Mesendoderm (in vitro differentiated cells): Measurements from ENCODE around the gene PLEKHO1.
"Not testable (repeated sequence)": the region's sequence is repeated elsewhere in the genome, so short reads cannot be mapped to it uniquely, and the experiment has no call there.

Experiments used
- DNase-seq: peaks from one replicate; pipeline ENCODE4 v3.0.0; 2013
- H2AK5ac ChIP-seq: 2 replicates; pipeline ENCODE4 v1.6.1; 2013; ENCODE audit warnings: low read length, inconsistent platforms
- H2BK120ac ChIP-seq: 2 replicates; pipeline ENCODE4 v1.6.1; 2013; ENCODE audit warnings: low read depth, mild to moderate bottlenecking, low read length, moderate library complexity, mixed read lengths
- H2BK15ac ChIP-seq: replicated peaks from 2 replicates; pipeline ENCODE4 v1.6.1; 2013; ENCODE audit warnings: low read depth, mild to moderate bottlenecking, moderate library complexity
- H2BK5ac ChIP-seq: 2 replicates; pipeline ENCODE4 v1.6.1; 2013; ENCODE audit warnings: low read length, inconsistent platforms
- H3K18ac ChIP-seq: 2 replicates; pipeline ENCODE4 v1.6.1; 2013; ENCODE audit warnings: mild to moderate bottlenecking, low read length, mixed read lengths
- H3K23ac ChIP-seq: one replicate; pipeline ENCODE4 v1.6.1; 2013; ENCODE audit warnings: low read length
- H3K27ac ChIP-seq: 2 replicates; pipeline ENCODE4 v1.5.1; 2013; ENCODE audit warnings: low read depth, mild to moderate bottlenecking, inconsistent platforms, low read length, moderate library complexity
- H3K27me3 ChIP-seq: 2 replicates; pipeline ENCODE4 v1.6.1; 2013; ENCODE audit warnings: low read length, control low read depth, mild to moderate bottlenecking, inconsistent platforms; ENCODE audit not compliant: insufficient read depth, poor library complexity
- H3K36me3 ChIP-seq: 2 replicates; pipeline ENCODE4 v1.6.1; 2013; ENCODE audit warnings: low read length, inconsistent platforms; ENCODE audit not compliant: control insufficient read depth, insufficient read depth
- H3K4ac ChIP-seq: one replicate; pipeline ENCODE4 v1.6.1; 2013; ENCODE audit warnings: low read depth, mild to moderate bottlenecking, low read length, moderate library complexity
- H3K4me1 ChIP-seq: 2 replicates; pipeline ENCODE4 v1.6.1; 2013; ENCODE audit warnings: low read depth, low read length, inconsistent platforms; ENCODE audit not compliant: control insufficient read depth
- H3K4me2 ChIP-seq: 2 replicates; pipeline ENCODE4 v1.6.1; 2013; ENCODE audit warnings: low read length
- H3K4me3 ChIP-seq: 2 replicates; pipeline ENCODE4 v1.5.1; 2013; ENCODE audit warnings: mild to moderate bottlenecking, low read length
- H3K56ac ChIP-seq: one replicate; pipeline ENCODE4 v1.6.1; 2013; ENCODE audit warnings: low read length
- H3K79me1 ChIP-seq: 2 replicates; pipeline ENCODE4 v1.6.1; 2013; ENCODE audit warnings: low read length, inconsistent platforms
- H3K79me2 ChIP-seq: 2 replicates; pipeline ENCODE4 v1.6.1; 2013; ENCODE audit warnings: mild to moderate bottlenecking, low read length; ENCODE audit not compliant: control insufficient read depth, insufficient read depth
- H3K9ac ChIP-seq: 2 replicates; pipeline ENCODE4 v1.6.1; 2013; ENCODE audit warnings: low read length, inconsistent platforms
- H4K5ac ChIP-seq: one replicate; pipeline ENCODE4 v1.6.1; 2013; ENCODE audit warnings: low read length
- H4K8ac ChIP-seq: one replicate; pipeline ENCODE4 v1.6.1; 2013; ENCODE audit warnings: low read depth, mild to moderate bottlenecking, control low read depth, low read length, moderate library complexity
- WGBS: extraction: QIAGEN DNeasy Blood & Tissue Kit; methylation state at CpG from one replicate; pipeline ENCODE4 v1.1.7; 2013; ENCODE audit warnings: low lambda C conversion rate, missing lambda C conversion rate; ENCODE audit not compliant: insufficient coverage; ENCODE audit errors: extremely low coverage; 5-methylcytosine and 5-hydroxymethylcytosine counted together

PLEKHO1 gene

DNA sequence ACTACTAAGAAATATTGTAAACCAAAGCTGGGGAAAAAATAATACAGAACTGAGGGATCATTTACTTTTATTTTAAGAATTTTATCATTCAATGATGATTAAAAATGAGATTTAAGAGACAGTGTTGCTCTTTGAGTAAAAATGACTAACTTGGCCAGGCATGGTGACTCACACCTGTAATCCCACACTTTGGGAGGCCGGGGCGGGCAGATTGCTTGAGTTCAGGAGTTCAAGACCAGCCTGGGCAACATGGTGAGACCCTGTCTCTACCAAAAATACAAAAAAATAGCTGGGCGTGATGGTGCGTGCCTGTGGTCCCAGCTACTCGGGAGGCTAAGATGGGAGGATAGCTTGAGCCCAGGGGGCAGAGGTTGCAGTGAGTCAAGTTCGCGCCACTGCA lies 21.8 kb upstream of the PLEKHO1 start:
- no peak overlapping the region for H4K8ac ChIP-seq
- no peak overlapping the region for H2BK15ac ChIP-seq
- H2BK5ac ChIP-seq = no peak overlapping the region
- no peak overlapping the region for H3K27ac ChIP-seq
- no peak overlapping the region for H3K9ac ChIP-seq
- no peak overlapping the region for H3K56ac ChIP-seq
- no CpG with 5 or more reads among the region's 7 CpGs for WGBS
- H3K27me3 ChIP-seq = no peaks in the 10 kb centered on the region
- H4K5ac ChIP-seq = no peak overlapping the region
- no peaks in the 10 kb centered on the region for H3K79me1 ChIP-seq
- no peak for DNase-seq
- H3K4me2 ChIP-seq = no peak overlapping the region
- no peak overlapping the region for H2AK5ac ChIP-seq
- no peaks in the 10 kb centered on the region for H3K79me2 ChIP-seq
- H2BK120ac ChIP-seq = no peak overlapping the region
- no peaks in the 10 kb centered on the region for H3K36me3 ChIP-seq
- H3K18ac ChIP-seq = no peak overlapping the region
- no peak overlapping the region for H3K4ac ChIP-seq
- no peak overlapping the region for H3K4me3 ChIP-seq
- no peak overlapping the region for H3K23ac ChIP-seq
- no peaks in the 10 kb centered on the region for H3K4me1 ChIP-seq

DNA sequence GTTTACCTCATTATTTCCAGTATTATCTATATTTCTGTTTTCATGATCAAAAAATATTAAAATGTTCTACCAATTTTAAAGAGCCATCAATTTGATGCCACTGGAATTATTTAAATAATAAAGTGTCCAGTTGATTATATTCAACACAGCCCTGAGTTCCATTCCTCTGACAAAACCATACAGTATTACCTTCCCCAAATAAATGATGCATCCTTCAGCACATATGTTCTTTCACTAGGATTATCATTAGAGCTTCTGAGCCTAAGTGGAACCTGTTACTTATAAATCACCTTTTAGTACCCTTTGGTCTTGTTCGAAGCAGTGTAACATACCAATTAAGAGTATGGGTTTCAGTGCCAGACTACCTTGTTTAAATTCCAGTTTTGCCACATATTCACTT lies 17.3 kb upstream of the PLEKHO1 start:
- Histone ChIP-seq H3K4me3 (no peak overlapping the region), H3K27me3 (no peaks in the 10 kb centered on the region), H3K4ac (no peak overlapping the region), H2BK15ac (no peak overlapping the region), H3K4me1 (no peaks in the 10 kb centered on the region), H4K8ac (no peak overlapping the region), H2BK5ac (no peak overlapping the region), H3K4me2 (no peak overlapping the region), H4K5ac (no peak overlapping the region), H2AK5ac (no peak overlapping the region), H2BK120ac (no peak overlapping the region), H3K79me2 (no peaks in the 10 kb centered on the region), H3K56ac (no peak overlapping the region), H3K23ac (no peak overlapping the region), H3K27ac (no peak overlapping the region), H3K36me3 (no peaks in the 10 kb centered on the region), H3K79me1 (no peaks in the 10 kb centered on the region), H3K18ac (no peak overlapping the region), H3K9ac (no peak overlapping the region)
- DNase-seq = no peak
- no CpG with 5 or more reads among the region's 1 CpG for WGBS

- no peak for DNase-seq
- Histone ChIP-seq H3K27me3 (no peaks in the 10 kb centered on the region), H2AK5ac (no peak overlapping the region), H4K8ac (no peak overlapping the region), H3K4me3 (no peak overlapping the region), H2BK5ac (no peak overlapping the region), H2BK15ac (no peak overlapping the region), H3K18ac (no peak overlapping the region), H3K4me2 (no peak overlapping the region), H3K27ac (no peak overlapping the region), H3K56ac (no peak overlapping the region), H3K79me1 (no peaks in the 10 kb centered on the region), H2BK120ac (no peak overlapping the region), H4K5ac (no peak overlapping the region), H3K4me1 (no peaks in the 10 kb centered on the region), H3K4ac (no peak overlapping the region), H3K9ac (no peak overlapping the region), H3K79me2 (no peaks in the 10 kb centered on the region), H3K36me3 (no peaks in the 10 kb centered on the region), H3K23ac (no peak overlapping the region)
- WGBS = no CpG with 5 or more reads among the region's 1 CpG
Measured at GRCh38 chr1:150134537-150134936, 15.2 kb upstream of the PLEKHO1 start.

DNA sequence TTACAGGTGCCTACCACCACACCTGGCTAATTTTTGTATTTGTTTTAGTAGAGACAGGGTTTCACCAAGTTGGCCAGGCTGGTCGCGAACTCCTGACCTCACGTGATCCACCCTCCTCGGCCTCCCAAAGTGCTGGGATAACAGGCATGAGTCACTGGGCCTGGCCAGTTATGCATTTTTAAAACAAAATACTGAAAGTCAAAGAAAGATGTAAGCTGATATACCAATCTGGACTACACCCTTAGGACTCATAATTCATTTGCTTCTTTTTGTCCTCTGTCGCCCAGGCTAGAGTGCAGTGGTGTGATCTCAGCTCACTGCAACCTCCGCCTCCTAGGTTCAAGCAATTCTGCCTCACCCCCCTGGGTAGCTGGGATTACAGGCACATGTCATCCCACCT lies 14.3 kb upstream of the PLEKHO1 start:
- H3K27ac ChIP-seq, H2BK120ac ChIP-seq, H3K27me3 ChIP-seq, H3K9ac ChIP-seq, H2AK5ac ChIP-seq, H3K4me2 ChIP-seq, H3K56ac ChIP-seq, H3K4me1 ChIP-seq, H3K4me3 ChIP-seq, H4K5ac ChIP-seq, H3K4ac ChIP-seq, DNase-seq, H3K36me3 ChIP-seq, H3K18ac ChIP-seq, H3K79me1 ChIP-seq, H3K23ac ChIP-seq, H4K8ac ChIP-seq, H3K79me2 ChIP-seq, H2BK5ac ChIP-seq, H2BK15ac ChIP-seq: not testable (repeated sequence)
- no CpG with 5 or more reads among the region's 6 CpGs for WGBS

DNA sequence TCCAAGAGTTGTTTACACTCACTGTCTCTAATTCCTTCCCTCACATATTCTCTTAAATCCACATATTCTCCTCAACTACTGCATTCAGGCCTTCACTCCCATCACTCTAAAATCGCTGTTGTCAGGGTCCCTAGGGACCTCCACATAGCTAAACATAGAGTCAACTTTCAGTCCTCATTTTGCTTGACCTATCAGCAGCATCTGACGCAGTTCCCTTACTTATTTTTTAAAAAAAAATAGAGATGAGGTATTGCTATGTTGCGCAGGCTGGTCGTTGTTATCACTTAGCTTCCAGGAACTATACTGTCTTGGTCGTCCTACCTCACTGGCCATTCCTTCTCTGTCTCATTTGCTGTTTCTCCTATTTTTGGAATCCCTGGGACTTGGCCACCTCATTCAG lies 11.7 kb upstream of the PLEKHO1 start:
- Histone ChIP-seq H3K23ac (no peak overlapping the region), H3K27ac (no peak overlapping the region), H3K56ac (no peak overlapping the region), H4K8ac (no peak overlapping the region), H3K18ac (no peak overlapping the region), H3K79me2 (no peaks in the 10 kb centered on the region), H3K4me2 (no peak overlapping the region), H3K9ac (no peak overlapping the region), H3K79me1 (no peaks in the 10 kb centered on the region), H2BK5ac (no peak overlapping the region), H3K4ac (no peak overlapping the region), H4K5ac (no peak overlapping the region), H3K36me3 (no peaks in the 10 kb centered on the region), H2BK15ac (no peak overlapping the region), H3K27me3 (no peaks in the 10 kb centered on the region), H2AK5ac (no peak overlapping the region), H3K4me3 (no peak overlapping the region), H2BK120ac (no peak overlapping the region), H3K4me1 (no peaks in the 10 kb centered on the region)
- WGBS = 100% methylated on average over 1 of the region's 5 CpGs
- no peak for DNase-seq

- Histone ChIP-seq H3K56ac (no peak overlapping the region), H2BK120ac (no peak overlapping the region), H3K27ac (no peak overlapping the region), H3K4me1 (no peaks in the 10 kb centered on the region), H3K36me3 (no peaks in the 10 kb centered on the region), H2BK15ac (no peak overlapping the region), H3K9ac (no peak overlapping the region), H2AK5ac (no peak overlapping the region), H3K18ac (no peak overlapping the region), H3K4me3 (no peak overlapping the region), H4K5ac (no peak overlapping the region), H3K27me3 (no peaks in the 10 kb centered on the region), H3K79me2 (no peaks in the 10 kb centered on the region), H3K4me2 (no peak overlapping the region), H3K79me1 (no peaks in the 10 kb centered on the region), H3K23ac (no peak overlapping the region), H3K4ac (no peak overlapping the region), H2BK5ac (no peak overlapping the region), H4K8ac (no peak overlapping the region)
- no peak for DNase-seq
Measured at GRCh38 chr1:150141452-150141851, 8.3 kb upstream of the PLEKHO1 start.
